HTR-8/SVneo (cell line): Measurements from ENCODE around the gene ECM1.

Experiments used
- DNase-seq: peaks from one replicate; pipeline ENCODE4 v3.0.0; 2011; ENCODE audit warnings: low spot score, mixed read lengths; ENCODE audit not compliant: insufficient read length
- FAIRE-seq: peaks from 2 replicates; lab custom pipeline; 2011; peaks lifted over from hg19 to GRCh38; lab: Jason Lieb, UNC

The ECM1 gene

GRCh38 chr1:150507912-150508864 is at the start of gene ECM1:
Gene ECM1 (plus strand): TSS chr1:150508109. CDS start chr1:150508210, 101 bp downstream.
- FAIRE-seq: no peak
- peak; percentile 74 for DNase-seq

DNA sequence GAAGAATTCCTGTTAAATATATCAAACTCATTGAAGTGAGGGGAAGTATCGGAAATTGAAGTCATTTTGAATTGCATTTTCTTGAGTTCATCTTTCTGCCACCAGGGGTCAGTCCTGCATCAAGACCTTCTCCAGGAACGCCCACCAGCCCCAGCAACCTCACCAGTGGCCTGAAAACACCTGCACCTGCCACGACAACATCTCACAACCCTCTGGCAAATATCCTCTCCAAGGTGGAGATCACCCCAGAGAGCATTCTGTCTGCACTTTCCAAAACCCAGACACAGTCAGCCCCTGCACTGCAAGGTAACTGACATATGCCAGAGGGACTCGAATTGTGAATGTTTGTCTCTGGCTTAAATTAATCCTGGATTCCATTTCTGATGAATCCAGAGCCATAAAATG is 43.5 kb upstream of the ECM1 start:
- FAIRE-seq: no peak
- peak; percentile 61 for DNase-seq

DNA sequence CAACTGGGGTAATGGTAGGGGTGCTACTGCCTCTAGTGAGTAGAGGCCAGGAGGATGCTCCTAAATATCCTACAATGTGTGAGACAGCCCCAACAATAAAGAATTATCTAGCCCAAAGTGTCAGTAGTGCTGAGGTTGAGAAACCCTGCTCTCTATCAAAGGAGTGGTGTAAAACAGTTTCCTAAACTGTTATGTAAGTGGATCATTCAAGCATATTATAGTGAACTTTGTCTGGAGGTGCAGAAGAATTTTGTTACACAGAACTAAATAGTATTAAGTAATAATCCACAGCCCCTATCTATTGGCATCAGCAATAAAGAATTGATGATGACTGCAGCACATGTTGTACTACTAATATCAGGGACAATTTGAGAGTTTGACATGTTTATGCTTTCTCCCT is 40.9 kb upstream of the ECM1 start:
- no peak for DNase-seq
- no peak for FAIRE-seq

DNA sequence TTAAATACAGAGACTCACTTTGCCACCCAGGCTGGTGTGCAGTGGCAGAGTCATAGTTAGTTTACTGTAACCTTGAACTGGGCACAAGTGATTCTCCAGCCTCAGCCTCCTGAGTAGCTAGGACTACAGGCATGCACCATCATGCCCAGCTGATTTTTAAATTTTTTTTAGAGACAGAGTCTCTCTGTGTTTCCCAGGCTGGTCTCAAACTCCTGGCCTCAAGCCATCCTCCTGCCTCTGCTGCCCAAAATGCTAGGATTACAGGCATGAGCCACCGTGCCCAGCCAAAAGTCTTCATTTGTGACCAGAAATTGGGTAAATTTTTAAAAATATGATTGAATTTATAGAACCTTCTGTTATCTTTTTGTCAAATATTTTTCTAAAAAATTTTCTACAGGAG is 38.6 kb upstream of the ECM1 start:
- FAIRE-seq: no peak
- no peak for DNase-seq

- no peak for DNase-seq
- no peak for FAIRE-seq
Observed at GRCh38 chr1:150472601-150473200, 35.2 kb upstream of the ECM1 start.

GRCh38 chr1:150473659-150474058 is 34.2 kb upstream of the ECM1 start:
- FAIRE-seq (no peak), DNase-seq (no peak)

DNA sequence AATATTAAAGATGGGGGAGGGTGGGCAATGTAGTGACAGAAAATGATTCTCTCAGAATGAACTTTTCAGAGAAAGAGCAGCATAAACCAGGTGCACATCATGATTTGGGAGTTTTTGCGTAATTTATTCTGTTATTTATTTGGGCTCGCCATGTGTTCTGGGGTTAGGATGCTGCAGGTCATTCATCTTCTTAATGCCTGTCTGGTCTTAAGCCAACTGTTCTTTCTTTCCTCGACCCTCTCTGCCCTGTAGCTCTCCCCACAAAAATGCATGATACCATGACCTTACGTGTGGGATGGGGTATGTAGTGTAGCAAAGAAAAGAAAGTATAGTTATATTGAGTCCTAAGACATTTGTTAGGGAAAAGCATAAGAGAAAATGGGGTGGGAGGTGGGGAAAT is 33.0 kb upstream of the ECM1 start:
- no peak for DNase-seq
- no peak for FAIRE-seq

DNA sequence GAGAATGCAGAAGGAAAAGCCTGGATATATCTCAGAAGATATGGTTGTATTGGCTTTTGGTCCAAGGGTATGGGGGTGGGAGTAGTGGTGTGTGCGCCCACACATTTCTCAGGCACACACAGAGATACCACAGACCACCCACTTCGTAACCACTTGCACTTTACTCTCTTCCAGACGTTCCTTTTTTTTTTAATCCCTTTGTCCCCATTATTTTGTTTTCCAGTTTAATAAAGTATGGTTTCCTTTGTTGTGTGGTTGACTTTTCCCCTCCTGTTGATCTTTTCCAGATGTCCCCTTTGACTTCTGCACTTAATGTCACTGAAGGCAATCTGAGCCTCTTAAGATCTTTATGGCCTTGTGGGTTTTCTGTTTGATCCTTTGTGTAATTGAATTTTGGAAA is 31.2 kb upstream of the ECM1 start:
- no peak for FAIRE-seq
- DNase-seq: no peak

GRCh38 chr1:150477320-150477719 is 30.6 kb upstream of the ECM1 start:
- no peak for DNase-seq
- no peak for FAIRE-seq

- FAIRE-seq: no peak
- DNase-seq: no peak
Observed at GRCh38 chr1:150477733-150478132, 30.2 kb upstream of the ECM1 start.

- DNase-seq (no peak), FAIRE-seq (no peak)
Observed at GRCh38 chr1:150479370-150479769, 28.5 kb upstream of the ECM1 start.

DNA sequence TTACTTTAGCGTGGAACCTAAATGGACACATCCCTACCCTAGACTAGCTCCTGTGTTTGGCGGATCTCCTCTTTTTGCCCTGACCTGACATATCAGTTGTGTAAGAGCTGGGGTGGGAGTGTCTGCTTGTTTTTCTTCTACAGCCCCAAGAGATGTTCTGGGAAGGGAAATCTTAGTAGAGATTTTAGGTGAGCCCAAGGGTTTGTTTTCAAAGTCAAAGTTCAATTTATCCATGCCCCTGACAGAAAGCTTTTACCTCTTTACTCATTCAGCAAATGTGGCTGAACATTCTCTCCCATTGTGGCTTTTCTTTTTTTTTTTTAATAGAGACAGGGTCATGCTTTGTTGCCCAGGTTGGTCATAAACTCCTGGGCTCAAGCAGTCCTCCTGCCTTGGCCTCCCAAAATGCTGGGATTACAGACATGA is 28.0 kb upstream of the ECM1 start:
- FAIRE-seq (no peak), DNase-seq (no peak)

DNA sequence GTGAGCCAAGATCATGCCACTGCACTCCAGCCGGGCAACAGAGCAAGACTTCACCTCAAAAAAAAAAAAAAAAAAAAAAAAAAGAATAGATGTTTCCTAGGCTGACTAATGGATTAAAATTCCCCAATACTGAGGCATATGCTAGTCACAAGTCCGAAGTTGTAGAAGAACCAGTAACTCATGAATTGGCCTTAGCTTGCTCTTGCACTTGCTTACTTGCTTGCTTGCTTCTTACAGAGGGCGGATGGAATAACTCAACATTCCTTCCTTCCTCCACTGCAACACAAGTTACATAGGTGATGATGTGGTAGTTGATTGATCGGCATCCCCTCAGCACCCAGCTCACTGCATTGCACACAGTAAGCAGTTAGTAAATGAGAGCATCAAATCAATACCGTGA is 23.5 kb upstream of the ECM1 start:
- no peak for FAIRE-seq
- no peak for DNase-seq

- no peak for DNase-seq
- FAIRE-seq: no peak
Observed at GRCh38 chr1:150484861-150485260, 23.0 kb upstream of the ECM1 start.

GRCh38 chr1:150486966-150487762 is 20.7 kb upstream of the ECM1 start, which contains the start of gene TARS2:
Gene TARS2 (plus strand): TSS chr1:150487419. CDS start chr1:150487451, 32 bp downstream.
- FAIRE-seq (peak; percentile 44), DNase-seq (peak; percentile 97)

GRCh38 chr1:150487763-150488115 is 20.2 kb upstream of the ECM1 start:
- DNase-seq (no peak), FAIRE-seq (no peak)

- DNase-seq: no peak
- no peak for FAIRE-seq
Observed at GRCh38 chr1:150493175-150493574, 14.7 kb upstream of the ECM1 start.

DNA sequence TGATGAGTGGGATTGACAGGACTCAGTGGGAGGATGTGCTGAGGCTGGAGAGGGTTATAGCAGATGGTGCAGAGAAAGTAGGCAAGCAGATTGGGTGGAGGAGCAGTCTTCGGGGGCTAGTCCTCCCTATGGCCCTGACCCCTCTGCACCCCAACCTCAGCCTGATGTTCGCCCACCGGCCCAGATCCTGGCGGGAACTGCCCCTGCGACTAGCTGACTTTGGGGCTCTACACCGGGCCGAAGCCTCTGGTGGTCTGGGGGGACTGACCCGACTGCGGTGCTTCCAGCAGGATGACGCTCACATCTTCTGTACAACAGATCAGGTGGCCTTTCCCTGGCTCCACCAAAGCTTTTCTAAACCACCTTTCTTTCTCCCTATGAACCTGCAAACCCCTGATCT is 9.6 kb upstream of the ECM1 start:
- FAIRE-seq (no peak), DNase-seq (no peak)

- no peak for FAIRE-seq
- DNase-seq: no peak
Observed at GRCh38 chr1:150505431-150505830, 2.5 kb upstream of the ECM1 start.

GRCh38 chr1:150508982-150509381 is 1.1 kb downstream of the ECM1 start:
- FAIRE-seq (no peak), DNase-seq (no peak)

DNA sequence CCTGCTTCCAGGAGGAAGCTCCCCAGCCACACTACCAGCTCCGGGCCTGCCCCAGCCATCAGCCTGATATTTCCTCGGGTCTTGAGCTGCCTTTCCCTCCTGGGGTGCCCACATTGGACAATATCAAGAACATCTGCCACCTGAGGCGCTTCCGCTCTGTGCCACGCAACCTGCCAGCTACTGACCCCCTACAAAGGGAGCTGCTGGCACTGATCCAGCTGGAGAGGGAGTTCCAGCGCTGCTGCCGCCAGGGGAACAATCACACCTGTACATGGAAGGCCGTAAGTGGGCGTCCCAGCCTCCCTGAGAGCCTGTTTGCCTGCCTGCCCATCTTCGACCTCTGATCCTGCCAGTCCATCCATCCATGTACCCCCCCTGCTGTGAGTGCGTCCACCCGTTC is 3.6 kb downstream of the ECM1 start:
- FAIRE-seq (no peak), DNase-seq (no peak)
